ENCODE measurements around the gene SDE2.

- no peak for TF ChIP-seq POLR2A (IDR thresholded peaks at IDR 0.05)
- TF ChIP-seq CTCF (IDR thresholded peaks at IDR 0.05 in 4 of 5, conservative IDR thresholded peaks at IDR 0.05 in 1 of 5), result no peak
These were observed 782 bp upstream of the SDE2 start for GRCh38 chr1:225999912-226000337.
